GM19023 (cell line): ENCODE measurements around the gene P2RX4.
A peak's percentile ranks its signal among the peaks of the same experiment; 100 is the strongest.
"Not testable (repeated sequence)": the region's sequence is repeated elsewhere in the genome, so short reads cannot be mapped to it uniquely, and the experiment has no call there.

Experiments
- ATAC-seq: cut with Tn5 transposase; IDR thresholded peaks from one replicate; pipeline ENCODE4 v1.9.1; 2021; ENCODE audit warnings: mild to moderate bottlenecking, moderate library complexity; ENCODE audit not compliant: unreplicated experiment

P2RX4 gene

DNA sequence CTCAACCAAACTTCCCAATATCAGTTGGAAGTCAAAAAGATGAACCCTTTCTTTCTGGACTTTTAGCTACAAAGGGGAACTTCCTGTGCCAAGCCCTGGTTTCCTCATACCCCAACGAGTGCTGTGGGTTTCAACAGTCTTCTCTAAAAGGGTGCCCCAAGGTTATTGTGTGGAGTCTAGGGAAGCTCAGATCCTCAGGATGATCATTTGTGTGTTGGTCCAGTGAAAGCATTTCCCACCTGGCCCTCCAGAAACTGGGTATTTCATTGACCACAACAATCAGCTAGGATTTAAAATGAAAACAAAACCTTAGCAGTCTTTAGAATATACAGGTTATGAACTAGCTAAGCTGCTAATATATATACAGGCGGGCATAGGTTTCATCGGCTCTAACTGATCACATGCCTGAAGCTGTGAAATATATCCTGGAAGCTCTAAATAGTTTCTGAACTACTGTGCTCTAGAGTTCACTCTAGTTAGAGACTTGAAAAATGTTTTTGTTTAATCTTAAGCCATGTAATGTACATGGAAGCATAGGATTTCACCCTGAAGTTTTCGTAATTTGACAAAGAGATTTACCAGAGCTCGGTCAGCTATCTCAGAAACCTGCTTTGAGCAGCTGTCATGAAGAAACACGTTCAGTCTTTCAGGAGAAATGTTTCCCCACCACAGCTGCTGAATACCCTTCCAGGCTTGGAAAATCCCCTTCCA is 29.6 kb downstream of the P2RX4 start:
- ATAC-seq, result no peak

DNA sequence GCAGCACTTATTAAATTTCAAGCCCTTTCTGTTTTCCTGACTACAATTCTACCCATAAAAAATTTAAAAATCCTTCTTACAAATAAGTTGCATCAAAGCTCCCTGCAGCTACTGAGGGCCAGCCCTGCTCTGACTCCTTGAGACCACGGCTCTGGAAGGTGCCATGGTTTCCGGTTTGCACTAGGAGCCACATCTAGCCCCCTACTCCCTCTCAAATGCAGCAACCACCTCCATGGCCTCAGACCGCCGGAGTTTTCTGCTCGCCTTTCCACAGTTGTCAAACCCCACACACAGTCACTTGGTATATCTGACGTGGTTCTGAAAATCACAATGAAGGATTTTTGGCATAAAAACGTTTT is 30.1 kb downstream of the P2RX4 start:
- no peak for ATAC-seq

DNA sequence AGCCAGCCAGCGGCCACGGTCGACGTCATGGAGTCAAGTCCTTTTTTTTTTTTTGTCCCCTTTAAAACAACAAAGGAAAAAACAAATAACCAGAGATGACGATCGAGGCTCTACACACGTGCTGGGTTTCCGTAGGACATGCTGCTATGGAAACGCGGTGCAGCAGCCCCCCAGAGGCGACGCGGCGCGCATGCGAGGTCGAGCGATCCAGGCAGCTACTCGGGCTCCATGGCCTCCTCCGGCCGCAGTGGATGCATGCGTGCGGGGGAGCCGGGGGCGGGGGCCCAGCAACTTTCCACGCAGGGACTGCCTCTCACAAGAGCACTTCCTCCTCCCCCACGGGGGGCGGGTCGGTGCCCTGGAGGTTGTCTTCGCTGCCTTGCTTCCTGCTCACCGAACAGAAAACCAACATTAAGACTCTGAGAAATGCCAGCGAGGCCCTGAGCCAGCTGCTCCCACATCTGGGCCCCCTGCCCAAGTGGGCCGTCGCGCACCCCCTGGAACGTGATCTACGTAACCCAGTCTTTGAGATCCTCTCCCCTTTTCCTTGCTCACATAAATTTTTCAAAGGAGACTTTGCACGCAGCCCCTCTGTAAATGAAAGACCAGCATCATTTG is 30.7 kb downstream of the P2RX4 start:
- ATAC-seq, result no peak

DNA sequence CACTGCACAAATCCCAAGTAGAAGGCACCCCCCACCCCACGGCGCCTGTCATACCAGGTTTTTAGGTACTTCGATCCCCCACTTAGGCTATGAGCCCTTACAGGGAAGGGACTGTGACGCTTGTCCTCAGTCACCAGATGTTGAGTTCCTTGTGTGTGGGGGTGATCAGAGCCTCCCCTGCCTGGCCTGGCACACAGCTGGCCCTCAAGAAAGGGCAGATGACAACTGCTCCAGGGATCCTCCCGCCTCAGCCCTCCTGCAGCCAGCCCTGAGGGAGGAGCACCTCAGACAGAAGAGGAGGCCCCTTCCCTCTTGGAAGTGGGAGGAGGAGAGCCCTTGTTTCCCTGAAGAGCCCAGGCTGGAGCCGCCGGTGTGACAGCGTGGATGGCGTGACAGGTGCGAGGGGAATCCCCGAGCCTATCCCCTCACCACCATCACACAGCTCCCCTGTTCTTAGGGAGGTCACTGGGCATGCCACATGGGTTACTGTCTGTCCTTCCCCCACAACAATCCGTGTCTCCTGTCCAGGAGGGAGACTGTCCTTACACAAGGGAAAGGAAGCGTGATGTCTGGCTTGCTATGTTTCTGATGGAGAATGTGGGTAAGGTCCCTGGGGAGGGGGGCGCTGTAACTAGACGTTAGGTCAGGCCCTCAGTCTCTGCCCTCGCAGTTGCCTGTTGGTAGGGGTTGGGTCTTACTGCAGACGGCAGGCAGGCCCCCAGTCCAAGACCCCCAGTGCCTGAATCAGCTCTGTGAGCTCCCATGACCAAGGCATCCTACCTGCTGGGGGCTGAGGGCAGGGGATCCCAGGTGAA is 31.4 kb downstream of the P2RX4 start:
- ATAC-seq, result no peak

DNA sequence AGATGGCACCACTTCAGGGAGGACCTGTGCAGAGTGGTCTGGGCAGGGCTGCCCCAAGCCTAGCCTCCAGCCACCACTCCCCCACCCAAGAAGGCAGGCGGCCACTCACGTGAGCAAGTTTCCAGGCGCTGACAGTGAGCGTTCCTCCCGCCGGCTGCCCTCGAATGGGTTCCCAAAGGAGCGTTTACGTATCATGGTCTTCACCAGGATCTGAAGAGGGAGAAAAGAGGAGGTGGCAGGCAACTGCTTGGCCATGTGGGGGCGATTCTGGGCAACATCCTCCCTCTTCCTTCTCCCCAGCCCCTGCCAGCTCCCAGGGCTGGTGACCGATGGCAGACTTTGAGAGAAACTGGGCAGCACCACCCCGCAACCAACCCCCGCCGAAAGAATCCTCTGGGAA is 35.1 kb downstream of the P2RX4 start:
- ATAC-seq, result no peak

DNA sequence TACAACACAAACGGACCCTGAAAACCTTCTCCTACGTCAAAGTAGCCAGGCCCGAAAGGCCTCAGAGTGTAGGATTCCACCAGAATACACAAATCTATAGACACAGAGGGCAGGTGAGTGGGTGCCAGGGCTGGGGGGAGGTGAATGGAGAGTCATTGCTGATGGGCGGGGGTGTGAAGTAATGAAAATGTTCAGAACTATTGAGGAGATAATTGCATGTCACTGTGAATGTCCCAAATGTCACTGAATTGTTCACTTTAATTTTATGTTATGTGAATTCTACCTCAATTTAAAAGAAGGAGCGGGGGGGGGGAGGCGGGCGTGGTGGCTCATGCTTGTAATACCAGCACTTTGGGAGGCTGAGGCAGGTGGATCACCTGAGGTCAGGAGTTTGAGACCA is 36.0 kb downstream of the P2RX4 start:
- ATAC-seq, result no peak

DNA sequence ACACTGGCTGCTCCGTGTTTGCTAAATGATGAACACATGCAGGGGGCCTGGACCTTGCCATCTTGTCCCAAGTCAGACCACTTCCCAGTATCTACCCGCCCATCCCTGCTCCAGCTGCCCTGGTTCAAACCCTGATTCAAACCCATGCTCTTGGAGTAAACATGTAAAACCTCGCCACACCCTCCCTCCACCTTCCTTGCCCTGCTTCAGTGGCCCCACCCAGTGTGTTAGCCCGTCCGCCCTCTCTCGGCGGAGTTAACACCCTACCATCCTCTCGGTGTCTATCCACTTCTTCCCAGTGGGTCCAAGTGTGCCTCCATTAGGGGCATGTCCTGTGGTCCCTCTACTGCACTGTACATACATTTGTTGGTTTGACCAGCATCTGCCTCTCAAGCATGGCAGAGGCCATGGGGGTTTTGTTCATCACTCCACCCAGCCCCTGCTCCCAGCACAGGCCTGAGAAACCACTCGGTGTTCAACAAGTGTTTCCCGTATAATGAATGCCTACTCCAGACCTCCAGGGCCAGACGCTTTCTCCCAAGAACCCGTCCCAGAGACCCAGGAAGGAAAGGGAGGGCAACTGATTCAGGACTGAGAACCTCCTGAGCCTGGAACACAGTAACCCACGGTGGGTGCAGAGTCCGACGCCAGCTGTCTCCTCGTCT is 37.1 kb downstream of the P2RX4 start:
- no peak for ATAC-seq

DNA sequence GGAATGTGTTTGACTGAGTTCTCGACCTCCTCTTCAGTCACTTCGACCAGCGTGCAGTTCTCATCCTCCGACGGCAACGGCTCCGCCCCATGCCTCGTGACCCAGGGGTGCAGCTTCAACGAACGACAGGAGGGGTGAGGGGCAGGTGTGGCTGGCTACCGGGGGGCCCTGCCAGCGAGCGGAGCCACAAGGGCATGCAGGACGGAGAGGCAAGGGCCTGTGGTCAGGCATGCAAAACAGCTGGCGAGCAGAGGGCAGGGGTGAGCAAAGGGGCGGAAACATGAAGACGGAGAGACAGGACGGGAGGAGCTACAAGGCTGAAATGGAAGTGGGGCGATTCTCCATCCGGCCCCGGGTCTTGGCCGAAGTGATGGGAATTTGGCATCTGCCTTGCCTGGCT is 38.7 kb downstream of the P2RX4 start:
- peak; percentile 82 for ATAC-seq

DNA sequence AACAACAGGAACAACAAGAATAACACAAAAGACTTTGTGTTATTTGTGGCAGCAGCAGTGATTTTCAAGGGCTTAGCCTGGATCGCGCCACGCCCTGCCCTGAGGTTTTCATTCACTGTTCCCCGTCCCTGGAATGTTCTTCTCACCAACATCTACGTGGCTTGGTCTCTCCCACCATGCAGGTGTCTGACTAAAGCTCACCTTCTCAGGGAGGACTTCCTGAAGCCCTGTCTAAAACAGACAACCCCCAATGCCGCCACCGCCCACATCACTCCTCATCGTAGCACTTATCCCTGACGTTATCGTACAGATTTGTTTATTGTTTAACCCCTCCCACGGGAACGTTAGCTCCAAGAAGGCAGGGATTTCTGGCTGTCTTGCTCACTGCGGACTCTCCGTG is 40.4 kb downstream of the P2RX4 start:
- ATAC-seq, result no peak

DNA sequence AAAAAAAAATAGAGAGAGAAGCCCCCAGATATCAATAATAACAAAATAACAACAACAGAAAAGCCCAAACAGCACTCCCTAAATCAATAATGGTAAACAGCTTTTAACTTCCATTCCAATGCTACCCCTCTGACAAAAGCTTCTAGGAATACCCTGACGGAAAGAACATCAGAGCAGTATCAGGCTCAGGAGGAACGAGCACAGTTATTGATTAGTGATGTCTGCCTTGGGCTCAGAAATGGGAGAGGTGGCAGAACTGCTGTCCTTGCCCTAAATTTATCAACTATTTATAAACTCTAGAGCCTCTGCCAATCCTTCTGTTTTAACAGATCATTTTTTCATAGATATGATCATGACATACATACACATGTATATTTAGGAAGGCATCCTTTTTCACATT is 41.9 kb downstream of the P2RX4 start:
- ATAC-seq, result no peak

DNA sequence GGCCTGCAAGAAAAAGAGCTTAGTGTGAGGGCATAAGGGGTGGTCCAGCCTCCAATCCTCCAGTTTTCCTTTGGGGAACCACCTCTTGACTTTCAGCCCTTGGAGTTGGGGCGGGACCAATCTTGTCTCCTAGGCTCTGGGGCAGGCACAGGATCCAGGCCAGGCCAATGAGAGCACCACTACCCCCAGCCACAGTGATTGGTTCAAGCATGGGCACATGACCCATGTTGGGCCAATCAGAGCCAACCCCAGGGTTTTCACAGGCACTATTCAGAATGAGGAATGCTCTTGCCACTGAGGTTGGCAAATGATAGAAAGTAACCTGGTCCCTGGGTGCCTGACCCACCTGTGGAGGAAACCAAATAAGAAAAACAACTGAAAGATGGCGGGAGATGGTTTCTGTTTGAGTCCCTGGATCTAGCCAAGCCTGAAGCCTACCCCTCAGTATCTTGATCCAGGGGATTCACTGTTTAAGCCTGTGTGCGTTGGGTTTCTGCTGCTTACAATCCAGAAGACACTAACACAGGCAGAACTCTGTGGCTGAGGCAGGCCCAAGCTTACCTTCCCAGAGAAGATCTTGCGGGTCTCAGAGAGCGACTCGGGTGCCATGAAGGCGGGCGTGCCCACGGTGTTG is 42.9 kb downstream of the P2RX4 start:
- no peak for ATAC-seq

DNA sequence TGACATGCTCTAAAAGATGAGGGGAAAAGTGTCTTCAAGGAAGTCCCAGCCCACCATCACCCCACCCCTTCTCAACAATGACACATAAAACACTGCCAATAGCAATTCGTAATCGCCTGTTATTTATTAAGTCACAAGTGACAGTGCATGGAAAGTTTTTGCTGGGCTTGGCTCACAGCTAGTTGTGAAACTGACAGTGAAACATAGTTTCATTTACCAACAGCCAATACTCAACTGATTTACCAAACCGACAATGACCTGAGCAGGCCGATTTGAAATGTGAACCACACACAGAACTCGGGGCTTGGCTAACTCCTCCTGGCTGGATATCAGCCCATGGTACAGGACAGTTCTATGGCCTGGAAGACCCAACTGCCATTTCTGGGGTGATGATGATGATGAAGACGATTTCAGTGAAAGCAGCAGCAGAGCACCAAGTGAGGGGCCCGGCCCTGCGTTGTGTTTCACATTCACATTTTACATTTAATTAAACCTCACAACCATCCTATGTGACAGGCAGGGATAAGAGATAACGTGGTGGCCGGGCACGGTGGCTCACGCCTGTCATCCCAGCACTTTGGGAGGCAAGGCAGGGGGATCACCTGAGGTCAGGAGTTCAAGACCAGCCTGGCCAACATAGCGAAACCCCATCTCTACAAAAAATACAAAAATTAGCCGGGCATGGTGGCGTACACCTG is 43.9 kb downstream of the P2RX4 start:
- ATAC-seq, result no peak

DNA sequence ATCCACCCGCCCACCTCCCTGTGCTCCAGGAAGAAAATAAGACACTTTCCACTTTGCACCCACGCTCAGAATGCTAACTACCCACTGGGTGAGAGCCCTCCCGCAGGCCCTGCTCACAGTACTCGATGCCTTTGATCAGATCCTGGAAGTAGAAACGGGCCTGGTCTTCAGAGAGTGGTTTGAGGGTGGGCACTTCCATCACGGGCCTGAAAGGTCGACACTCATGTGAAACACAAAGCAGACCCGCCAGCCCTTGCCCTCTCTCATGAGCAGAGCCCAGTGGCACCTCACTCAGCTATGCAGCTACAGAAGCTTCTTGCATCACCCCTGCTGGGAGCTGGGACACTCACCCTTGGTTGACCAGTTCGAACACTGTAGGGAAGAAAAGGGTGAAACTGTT is 45.5 kb downstream of the P2RX4 start:
- ATAC-seq, result no peak

DNA sequence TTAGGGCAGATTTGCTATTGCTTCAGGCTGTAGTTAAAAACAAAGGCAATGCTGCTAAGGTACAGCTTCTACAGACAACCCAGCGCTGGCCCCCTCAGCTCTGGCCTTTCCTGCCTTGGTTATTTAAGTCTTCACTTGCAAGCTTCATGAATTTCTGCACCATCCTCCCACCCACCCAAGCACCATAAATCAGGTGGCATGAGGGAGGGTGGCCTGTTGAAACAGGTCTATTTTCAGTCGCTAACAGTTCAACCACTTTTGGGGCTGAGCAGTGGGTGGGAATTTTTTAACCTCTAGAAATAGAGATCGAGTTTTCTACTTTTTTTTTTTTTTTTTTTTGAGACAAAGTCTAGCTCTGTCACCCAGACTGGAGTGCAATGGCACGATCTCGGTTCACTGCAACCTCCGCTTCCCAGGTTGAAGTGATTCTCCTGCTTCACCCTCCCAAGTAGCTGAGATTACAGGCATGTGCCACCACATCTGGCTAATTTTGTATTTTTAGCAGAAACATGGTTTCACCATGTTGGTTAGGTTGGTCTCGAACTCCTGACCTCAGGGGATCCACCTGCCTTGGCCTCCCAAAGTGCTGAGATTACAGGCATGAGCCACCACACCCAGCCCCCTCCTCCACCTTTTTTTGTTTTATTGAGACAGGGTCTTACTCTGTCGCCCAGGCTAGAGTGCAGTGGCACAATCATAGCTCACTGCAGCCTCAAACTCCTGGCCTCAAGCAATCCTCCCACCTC is 47.9 kb downstream of the P2RX4 start:
- ATAC-seq, result not testable (repeated sequence)

DNA sequence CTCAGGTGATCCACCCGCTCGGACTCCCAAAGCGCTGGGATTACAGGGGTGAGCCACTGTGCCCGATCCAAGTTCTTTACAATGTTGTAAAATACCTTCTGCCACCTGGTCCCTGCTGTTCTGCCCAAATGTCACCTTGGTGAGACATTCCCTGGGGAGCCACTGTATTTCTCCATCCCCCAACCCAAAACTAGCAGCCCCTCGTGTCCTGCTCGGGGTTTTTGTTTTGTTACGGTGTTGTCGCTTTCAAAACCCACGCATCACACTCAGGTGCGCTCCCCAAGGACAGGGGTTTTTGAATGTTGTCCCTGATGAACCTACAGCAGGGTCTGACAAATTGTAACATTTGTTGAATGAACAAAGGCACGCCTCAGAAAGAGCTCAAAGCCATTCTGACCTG is 49.1 kb downstream of the P2RX4 start:
- no peak for ATAC-seq

DNA sequence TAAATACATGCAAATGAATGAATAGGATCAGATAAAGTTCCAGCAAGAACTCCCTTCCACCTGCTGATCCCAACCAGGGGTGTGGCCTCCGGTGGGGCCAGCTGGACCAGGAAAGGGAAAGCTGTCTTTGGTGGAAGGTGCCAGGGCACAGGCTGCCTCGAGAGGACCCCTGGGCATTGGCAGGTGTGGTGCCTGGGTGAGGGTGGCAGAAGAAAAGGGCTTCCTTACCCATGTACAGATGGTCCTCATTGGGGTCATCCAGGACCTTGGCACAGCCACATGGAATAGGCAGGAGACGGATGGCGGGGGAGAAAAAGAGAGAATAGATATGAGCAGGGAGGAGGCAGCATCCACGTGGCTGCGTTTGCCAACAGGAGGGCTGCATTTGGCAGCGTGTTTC is 50.2 kb downstream of the P2RX4 start:
- ATAC-seq, result no peak

DNA sequence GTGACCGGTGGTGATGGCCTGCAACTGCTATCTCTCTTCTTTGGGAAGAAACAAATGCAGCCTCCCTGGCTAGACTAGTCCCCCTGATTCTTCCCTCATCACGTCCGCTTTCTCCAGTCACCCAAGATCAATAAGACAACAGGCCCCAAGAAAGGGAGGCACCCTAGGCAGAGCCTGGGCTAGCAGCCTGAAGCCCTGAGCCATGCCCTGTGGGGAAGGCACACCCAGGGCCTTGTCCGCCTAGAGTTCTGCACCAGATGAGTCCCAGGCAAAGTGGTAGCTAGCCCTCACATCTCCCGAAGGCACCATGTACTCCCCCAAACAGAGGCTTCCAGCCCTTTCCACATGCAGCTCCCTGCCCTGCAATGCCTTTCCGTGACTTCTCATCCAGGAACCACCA is 51.5 kb downstream of the P2RX4 start:
- no peak for ATAC-seq

DNA sequence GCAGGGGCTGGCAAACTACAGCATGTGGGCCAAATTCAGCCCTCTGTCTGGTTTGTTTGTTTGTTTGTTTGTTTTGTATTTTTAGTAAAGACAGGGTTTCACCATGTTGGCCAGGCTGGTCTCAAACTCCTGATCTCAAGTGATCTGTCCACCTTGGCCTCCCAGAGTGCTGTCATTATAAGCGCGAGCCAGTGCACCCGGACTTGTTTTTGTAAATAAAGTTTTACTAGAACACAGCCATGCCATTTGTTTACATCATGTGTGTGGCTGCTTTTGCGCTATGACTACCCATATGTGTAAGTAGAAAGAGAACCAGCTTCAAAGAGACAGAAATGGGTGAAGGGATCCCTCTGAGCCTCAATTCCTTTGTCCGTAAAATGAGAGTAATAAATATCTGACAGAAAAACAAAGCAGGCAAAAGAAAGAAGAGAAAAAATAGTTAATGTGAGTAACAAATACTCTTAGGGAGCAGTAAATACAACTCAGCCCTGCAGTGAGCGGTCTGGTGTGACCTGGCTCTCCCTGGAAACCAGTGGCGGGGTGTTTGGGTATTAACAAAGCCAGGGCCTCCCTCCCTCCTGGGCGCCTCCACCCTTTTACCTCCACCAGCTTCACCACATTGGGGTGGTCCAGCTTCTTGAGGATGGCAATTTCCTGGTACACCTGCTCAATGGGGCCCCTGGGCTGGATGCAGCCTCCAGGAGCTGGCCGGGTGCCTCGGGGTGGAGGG is 53.4 kb downstream of the P2RX4 start:
- ATAC-seq, result no peak

DNA sequence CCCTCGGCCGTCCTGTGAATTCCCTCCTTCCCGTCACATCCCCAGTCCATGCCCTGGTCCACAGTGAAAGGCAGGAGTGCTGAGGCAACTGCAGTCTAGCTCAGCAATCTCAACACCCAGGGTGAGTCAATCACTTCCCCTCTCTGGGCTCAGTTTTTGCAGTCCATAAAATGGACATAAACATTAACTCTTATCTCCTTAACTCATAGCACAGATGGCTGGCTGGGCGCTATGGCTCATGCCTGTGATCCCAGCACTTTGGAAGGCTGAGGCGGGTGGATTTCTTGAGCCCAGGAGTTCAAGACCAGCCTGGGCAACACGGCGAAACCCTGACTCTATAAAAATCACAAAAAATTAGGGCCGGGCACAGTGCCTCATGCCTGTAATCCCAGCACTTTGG is 54.2 kb downstream of the P2RX4 start:
- ATAC-seq, result no peak
